Activated CD4-positive, alpha-beta T cell treated with anti-CD3 and anti-CD28 coated beads, Interleukin-2, amount 50 U/mL, for 4 hours (primary cell): ENCODE measurements around the gene RNF141.

Source experiments
- DNase-seq, 2 experiments: peaks; one replicate each; pipeline ENCODE4 v3.0.0-alpha.2; 2020

RNF141 gene

DNA sequence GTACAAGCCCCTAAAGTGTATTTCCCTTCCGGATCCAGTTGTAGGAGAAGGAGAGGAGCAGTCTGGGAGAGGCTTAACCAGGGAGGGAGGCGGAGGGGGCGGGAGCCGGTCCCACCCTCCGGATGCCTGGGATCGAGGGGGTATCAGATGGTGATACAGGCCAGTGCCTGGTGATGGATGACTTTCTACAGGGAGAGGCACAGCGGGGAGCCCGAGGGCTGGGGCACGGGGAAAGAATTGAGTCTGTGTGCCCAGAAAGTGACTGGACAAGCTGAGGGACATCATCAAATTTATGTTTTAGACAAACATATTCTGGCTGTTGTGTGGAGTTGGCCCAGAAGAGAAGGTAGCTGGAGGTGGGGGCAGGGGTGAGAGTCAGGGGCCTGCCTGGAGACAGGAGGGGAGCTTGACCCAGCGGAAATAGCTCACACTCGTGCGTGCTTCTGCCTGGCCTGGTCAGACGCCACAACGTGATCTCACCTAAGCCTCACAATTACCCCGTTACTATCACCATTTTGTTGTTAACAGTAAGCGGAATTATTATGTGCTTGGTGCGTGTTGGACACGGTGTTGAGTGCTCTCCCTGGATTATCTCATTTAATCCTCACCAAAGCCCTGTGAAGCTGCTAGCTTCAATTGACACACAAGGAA is 43.5 kb downstream of the RNF141 start:
- DNase-seq: no peak

- DNase-seq: no peak
These were observed 44.6 kb downstream of the RNF141 start for GRCh38 chr11:10496296-10496936.

- no peak for DNase-seq
These were observed 45.6 kb downstream of the RNF141 start for GRCh38 chr11:10495464-10495786.

DNA sequence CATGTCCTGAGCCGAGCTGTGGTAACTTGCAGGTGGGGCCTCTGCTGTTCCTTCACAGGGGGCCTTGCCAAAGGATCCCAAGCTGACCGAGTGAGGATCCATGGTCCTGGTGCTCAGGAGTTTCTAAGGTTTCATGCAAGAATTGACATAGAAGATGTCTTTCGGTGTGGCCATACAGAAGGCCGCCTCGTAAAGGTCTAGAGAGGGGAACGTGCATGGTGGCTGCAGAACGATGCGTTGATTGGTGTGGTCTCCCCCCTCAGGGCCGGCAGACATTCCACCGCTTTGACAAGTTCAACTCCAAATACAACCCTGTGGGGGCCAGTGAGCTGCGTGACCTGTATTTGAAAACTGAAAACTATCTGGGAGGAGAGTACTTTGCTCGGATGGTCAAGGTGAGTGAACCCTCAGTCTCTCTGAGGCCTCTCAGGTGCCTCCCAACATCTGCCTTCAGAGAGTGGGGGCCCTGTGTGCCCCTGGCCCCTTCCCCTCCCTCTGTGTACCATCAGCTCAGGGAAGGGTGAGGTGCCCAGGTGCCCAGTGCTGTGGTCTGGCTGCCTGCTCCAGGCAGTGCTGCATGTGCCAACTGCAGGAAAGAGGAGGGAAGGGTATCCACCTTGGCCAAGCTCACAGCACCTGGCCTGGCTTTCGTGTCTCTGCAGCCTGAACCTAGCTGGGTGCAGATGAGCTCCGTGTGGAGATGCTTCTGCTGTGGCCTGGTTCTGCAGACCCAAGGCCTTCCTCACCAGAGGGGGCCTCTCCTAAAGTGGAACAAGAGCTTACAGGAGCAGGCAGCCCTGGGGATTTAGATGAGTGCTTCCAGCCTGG is 46.1 kb downstream of the RNF141 start:
- DNase-seq: no peak

GRCh38 chr11:10493041-10493663 is 47.8 kb downstream of the RNF141 start:
- no peak for DNase-seq

- DNase-seq: no peak
These were observed 48.9 kb downstream of the RNF141 start for GRCh38 chr11:10492084-10492483.

- DNase-seq: no peak
These were observed 50.4 kb downstream of the RNF141 start for GRCh38 chr11:10490398-10491241.

GRCh38 chr11:10490032-10490397 is 51.0 kb downstream of the RNF141 start:
- no peak for DNase-seq

DNA sequence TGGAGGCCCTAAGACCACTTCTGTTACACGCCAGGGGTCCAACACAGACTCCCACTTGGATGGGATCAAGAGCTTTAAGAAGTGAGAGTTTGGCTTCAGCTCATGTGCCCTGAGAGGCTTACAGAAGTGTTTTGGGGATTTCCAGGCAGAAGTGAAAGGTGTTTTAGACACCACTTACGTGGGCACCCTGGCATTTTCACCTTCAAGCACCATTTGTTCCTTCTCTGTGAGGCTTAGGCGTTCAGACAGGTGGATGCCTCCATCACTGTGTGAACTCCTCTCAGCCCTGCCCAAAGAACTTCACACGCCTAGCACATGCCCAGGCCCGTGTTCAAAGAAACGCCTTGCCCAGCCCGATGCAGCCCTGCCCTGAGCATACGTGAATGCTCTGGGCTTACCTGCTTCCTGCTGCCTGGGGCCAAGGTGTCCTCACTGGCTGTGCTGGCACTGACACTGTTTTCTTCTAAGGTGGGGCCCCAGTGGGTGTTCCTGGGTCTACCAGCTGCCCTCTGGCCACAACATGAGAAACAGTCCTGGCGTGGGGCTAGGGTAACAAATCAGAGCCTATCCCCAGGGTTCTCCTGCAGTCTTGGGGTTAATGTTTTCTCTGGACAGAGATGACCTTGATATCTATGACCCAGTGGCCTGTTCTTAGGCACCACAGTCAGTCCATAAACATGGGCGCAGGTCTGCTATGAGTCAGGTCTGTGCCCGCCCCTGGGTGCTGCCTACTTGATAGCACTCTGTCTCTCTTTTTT is 51.9 kb downstream of the RNF141 start:
- DNase-seq: no peak

- DNase-seq: no peak
These were observed 52.7 kb downstream of the RNF141 start for GRCh38 chr11:10488121-10488933.

DNA sequence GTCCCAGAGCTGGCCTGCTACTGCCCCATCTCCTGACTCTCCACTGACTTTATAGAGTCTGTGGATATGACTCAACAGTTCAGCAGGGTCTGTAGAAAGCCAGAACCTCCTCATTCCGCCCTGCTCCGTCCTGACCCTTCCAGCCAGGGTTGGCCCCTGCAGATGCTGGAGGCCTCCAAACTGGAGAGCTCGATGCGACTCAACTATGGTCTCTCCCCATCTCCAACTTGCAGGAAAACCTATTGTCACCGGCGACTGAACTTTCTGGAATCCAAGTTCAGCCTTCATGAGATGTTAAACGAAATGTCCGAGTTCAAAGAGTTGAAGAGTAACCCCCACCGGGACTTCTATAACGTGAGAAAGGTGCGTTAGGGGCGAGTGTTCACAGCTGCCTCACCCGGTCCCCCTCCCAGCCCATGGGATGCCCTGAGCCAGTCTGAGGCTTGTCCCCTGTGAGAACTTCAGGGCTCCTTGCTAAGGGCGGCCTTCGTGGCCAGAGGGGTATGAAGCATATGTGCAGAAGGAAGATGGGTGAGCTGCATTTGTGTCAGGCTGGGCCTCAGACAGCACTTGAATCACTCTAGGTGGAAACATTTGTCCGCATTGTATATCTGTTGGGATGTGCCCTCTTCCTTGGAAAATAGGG is 53.9 kb downstream of the RNF141 start:
- DNase-seq: no peak

GRCh38 chr11:10486161-10486840 is 54.7 kb downstream of the RNF141 start:
- DNase-seq: no peak

DNA sequence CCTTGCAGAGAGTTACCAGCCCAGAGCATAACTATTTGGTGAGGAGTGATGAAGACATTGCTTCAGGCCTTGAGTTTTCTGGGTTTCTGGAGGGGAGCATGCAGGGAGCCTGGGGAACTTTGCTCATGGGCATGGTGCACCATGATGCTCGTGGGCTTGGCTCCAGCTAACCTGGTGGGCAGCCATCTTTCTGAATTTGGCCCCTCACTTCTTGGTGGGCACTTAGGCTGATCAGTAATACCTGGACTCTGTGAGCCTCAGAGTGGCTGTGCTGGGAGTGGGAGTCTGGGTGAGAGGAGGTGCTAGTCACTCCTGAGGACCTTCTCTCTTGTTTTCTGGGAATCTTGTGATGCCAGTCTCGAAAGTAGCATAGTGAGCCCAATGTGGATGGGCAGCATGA is 55.3 kb downstream of the RNF141 start:
- DNase-seq: no peak

DNA sequence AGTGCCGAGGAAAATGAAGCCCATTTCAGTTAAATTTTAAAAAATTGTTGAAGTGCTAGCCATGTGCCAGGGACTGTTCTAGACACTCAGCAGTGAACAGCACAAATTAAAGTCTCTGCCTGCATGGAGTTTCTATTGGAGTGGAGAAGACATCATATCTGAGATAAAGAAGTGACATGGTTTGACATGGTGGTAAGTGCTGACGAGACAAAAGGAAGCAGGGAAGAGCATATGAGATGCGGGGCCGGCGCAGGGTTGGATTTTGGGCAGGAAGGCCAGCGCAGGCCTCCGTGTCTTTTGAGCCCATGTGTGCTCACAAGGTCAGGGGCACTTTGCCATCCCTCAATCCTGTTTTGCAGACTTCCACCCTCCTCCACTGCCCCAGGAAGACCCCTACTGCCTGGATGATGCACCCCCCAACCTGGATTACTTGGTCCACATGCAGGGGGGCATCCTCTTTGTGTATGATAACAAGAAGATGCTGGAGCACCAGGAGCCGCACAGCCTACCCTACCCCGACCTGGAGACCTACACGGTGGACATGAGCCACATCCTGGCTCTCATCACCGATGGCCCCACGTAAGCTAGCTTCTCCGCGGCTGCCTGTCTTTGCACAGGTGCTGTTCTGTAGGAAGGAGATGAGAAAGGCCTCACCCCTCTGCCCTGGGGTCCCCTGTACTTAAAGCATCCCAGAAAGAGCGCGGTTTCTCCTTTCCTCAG is 56.4 kb downstream of the RNF141 start:
- DNase-seq: no peak

DNA sequence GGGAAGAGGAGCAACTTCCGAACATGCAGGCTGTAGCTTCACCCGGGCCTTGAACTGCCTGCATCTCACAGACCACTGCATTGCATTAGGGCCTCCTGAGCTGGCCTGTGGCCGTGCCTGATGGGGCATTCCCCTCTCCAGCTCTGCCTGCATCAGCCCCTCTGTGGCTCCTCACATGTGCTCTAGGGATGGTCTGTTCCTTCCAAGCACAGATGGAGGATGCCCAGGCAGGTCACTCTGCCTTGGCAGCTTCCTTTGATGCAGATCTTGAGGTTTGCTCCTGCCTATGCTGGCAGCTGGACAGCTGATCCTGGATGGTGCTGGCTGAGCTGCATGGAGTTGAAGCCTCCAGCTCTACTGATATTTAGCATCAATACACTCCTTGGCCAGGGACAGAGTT is 57.4 kb downstream of the RNF141 start:
- no peak for DNase-seq

GRCh38 chr11:10483174-10483573 is 57.8 kb downstream of the RNF141 start:
- DNase-seq: no peak

- DNase-seq: no peak
These were observed 59.2 kb downstream of the RNF141 start for GRCh38 chr11:10481560-10482349.

DNA sequence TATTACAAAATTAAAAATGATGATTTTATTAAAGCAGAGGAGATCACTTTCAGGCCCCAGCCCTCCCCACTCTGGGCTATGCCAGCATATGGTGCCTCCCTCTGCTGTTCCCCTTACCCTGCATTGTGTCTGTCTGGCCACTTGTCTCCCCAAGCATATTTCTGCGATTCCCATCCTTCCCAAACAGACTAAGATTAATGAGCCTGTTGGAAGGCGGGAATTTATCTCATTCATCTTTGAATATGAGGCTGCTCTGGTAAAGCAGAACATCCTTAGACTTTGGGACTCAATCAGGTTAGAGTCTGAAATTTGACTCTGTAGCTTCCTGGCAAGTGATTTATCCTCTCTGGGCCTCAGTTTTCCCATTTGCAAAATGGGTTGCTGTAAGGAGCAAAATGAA is 60.2 kb downstream of the RNF141 start:
- DNase-seq: no peak
